ENCODE measurements around the gene ELAVL1. TPM values are rescaled to one million over a fixed set of nuclear protein-coding genes. Genes with fewer than 3 reads are reported as not detected.

Gene ELAVL1
- total RNA-seq, 1 donor from 2014 or later = 89.6 TPM

DNA sequence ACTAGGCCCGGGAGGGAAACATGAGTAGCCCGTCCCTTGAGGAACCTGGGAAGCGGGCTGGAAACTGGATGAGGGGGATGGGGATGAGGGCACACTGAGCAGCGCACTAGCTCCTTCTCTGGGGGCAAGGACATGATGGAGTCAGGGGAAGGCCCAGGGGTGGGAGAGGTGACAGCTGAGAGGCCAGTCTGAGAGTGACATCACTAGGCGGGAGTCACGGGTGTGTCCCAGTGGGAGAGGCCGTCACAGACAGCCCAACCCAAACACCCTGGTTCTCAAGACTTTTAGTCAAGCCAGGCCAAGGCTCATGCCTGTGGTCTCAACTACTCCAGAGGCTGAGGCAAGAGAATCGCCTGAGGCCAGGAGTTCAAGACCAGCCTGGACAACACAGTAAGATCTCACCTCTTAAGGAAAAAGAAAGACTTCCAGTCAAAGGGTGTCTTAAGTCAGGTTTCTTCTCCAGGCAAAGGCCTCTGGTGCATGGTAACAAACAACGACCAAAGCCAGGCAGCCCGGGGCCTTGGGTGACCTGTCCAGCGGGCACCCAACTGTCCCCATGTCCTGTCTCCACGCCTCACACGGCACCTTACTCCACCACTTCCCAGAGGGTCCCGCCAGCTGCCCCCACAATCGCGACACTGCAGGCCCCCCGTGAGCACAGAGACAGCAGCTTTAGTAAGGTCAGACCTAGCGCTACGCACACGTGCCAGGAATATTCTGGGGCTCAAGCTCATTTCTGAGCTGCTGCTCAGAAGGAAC lies 36.5 kb downstream of the ELAVL1 start:
- H3K9me3 Mint-ChIP-seq (ENCODE audit: unreplicated experiment) = no peaks in the 10 kb centered on the region
- no peaks in the 10 kb centered on the region for H3K4me1 Mint-ChIP-seq (ENCODE audit: unreplicated experiment)
- no peaks in the 10 kb centered on the region for H3K27me3 Mint-ChIP-seq (ENCODE audit: unreplicated experiment)
- H3K27ac Mint-ChIP-seq (ENCODE audit: unreplicated experiment) = no peak overlapping the region
- no peak overlapping the region for H3K4me3 Mint-ChIP-seq (ENCODE audit: unreplicated experiment)
- TF ChIP-seq, protein P1, sequence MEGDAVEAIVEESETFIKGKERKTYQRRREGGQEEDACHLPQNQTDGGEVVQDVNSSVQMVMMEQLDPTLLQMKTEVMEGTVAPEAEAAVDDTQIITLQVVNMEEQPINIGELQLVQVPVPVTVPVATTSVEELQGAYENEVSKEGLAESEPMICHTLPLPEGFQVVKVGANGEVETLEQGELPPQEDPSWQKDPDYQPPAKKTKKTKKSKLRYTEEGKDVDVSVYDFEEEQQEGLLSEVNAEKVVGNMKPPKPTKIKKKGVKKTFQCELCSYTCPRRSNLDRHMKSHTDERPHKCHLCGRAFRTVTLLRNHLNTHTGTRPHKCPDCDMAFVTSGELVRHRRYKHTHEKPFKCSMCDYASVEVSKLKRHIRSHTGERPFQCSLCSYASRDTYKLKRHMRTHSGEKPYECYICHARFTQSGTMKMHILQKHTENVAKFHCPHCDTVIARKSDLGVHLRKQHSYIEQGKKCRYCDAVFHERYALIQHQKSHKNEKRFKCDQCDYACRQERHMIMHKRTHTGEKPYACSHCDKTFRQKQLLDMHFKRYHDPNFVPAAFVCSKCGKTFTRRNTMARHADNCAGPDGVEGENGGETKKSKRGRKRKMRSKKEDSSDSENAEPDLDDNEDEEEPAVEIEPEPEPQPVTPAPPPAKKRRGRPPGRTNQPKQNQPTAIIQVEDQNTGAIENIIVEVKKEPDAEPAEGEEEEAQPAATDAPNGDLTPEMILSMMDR (IDR thresholded peaks at IDR 0.05) = no peak
- no peak for DNase-seq (ENCODE audit: extremely low spot score, unreplicated experiment)
- H3K36me3 Mint-ChIP-seq (ENCODE audit: unreplicated experiment) = peaks cover 31% of the 10 kb centered on the region

DNA sequence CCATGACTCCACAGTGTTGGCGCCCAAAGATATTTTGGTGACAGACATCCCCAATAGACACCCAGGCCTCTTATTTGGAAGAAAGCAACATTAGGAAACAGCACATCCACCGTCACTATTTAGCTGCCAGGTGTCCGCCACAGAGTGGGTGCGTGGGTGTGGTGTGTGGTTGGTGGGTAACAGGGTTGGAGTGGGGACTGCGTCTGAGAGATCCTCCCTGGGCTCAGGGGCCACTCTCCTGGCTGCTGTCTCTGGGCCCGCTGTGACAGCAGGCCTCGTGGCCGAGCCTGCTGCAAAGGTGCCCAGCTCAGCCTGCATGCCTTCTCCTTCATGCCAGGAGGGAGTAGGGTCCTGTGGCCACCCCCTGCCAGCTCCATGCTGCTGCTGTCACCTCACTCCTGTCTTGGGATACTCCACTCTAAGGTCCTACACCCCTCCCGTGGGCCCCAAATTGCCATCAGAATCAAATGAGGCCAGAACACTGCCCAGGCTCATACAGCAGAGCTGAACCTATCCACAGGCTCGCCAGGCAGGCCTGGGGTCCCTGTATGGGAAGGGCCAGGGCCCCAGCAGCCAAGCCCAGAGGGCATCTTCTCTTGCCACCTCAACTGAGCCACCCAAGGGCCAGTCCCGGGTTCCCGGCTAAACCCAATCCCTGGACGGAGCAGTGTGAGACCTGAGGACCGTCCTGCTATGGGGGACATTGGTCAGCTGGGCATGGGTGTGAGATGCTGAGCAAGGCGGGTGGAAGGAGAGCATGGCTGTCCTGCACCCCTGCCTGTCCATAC lies 37.2 kb downstream of the ELAVL1 start:
- Mint-ChIP-seq H3K27ac (ENCODE audit: unreplicated experiment) (no peak overlapping the region), H3K4me1 (ENCODE audit: unreplicated experiment) (no peaks in the 10 kb centered on the region)

GRCh38 chr19:7965921-7966665 lies 39.3 kb downstream of the ELAVL1 start:
- H3K27ac Mint-ChIP-seq (ENCODE audit: unreplicated experiment) = no peak overlapping the region
- no peak for DNase-seq (ENCODE audit: extremely low spot score, unreplicated experiment)
- no peak overlapping the region for H3K4me3 Mint-ChIP-seq (ENCODE audit: unreplicated experiment)
- no peaks in the 10 kb centered on the region for H3K27me3 Mint-ChIP-seq (ENCODE audit: unreplicated experiment)
- no peaks in the 10 kb centered on the region for H3K9me3 Mint-ChIP-seq (ENCODE audit: unreplicated experiment)
- peaks cover 37% of the 10 kb centered on the region for H3K36me3 Mint-ChIP-seq (ENCODE audit: unreplicated experiment)
- TF ChIP-seq, protein P1 (IDR thresholded peaks at IDR 0.05) = no peak
- no peaks in the 10 kb centered on the region for H3K4me1 Mint-ChIP-seq (ENCODE audit: unreplicated experiment)

More for the DNA sequence above, 37.2 kb downstream of the ELAVL1 start:
- H3K27me3 Mint-ChIP-seq (ENCODE audit: unreplicated experiment) = no peaks in the 10 kb centered on the region
- no peak for DNase-seq (ENCODE audit: extremely low spot score, unreplicated experiment)
- no peaks in the 10 kb centered on the region for H3K9me3 Mint-ChIP-seq (ENCODE audit: unreplicated experiment)
- TF ChIP-seq, protein P1 (IDR thresholded peaks at IDR 0.05) = no peak
- no peak overlapping the region for H3K4me3 Mint-ChIP-seq (ENCODE audit: unreplicated experiment)
- peaks cover 28% of the 10 kb centered on the region for H3K36me3 Mint-ChIP-seq (ENCODE audit: unreplicated experiment)

DNA sequence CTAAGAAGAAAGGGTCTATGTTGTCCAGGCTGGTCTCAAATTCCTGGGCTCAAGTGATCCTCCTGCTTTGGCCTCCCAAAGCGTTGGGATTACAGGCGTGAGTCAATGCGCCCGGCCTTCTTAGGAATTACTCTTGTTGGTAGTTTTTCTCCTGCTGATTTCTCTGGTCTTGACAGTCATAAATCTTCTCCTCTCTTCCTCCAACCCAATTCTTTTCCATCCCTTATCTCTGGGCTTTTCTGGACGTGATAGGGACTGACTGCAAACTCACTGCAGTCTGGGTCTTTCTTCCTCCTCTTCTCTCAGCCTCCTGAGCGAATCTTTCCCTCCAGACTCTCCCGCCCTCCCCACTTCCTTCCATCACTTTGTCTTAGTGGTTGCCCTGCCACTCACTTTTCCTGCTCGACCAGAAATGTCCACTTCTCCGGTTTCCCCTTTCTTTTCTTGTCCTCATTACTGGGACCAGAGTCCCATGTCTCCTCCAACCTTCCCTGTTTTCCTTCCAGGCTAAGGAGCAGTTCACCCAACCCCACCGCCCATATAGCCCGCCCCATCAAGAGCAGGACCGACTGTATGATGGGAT lies 40.1 kb downstream of the ELAVL1 start:
- peaks cover 34% of the 10 kb centered on the region for H3K36me3 Mint-ChIP-seq (ENCODE audit: unreplicated experiment)
- H3K27ac Mint-ChIP-seq (ENCODE audit: unreplicated experiment) = no peak overlapping the region
- DNase-seq (ENCODE audit: extremely low spot score, unreplicated experiment) = no peak
- TF ChIP-seq, protein P1 (IDR thresholded peaks at IDR 0.05) = no peak
- no peak overlapping the region for H3K4me3 Mint-ChIP-seq (ENCODE audit: unreplicated experiment)
- no peaks in the 10 kb centered on the region for H3K4me1 Mint-ChIP-seq (ENCODE audit: unreplicated experiment)
- H3K27me3 Mint-ChIP-seq (ENCODE audit: unreplicated experiment) = no peaks in the 10 kb centered on the region
- H3K9me3 Mint-ChIP-seq (ENCODE audit: unreplicated experiment) = no peaks in the 10 kb centered on the region
